Activated naive CD8-positive, alpha-beta T cell (primary cell): ENCODE data around the gene VGF.
"Not testable (repeated sequence)": the region's sequence is repeated elsewhere in the genome, so short reads cannot be mapped to it uniquely, and the experiment has no call there.

Experiments used
- H3K27ac Mint-ChIP-seq: one replicate; pipeline ENCODE4 v1.8.0; 2021; ENCODE audit warnings: mixed read lengths
- H3K27me3 Mint-ChIP-seq: one replicate; pipeline ENCODE4 v1.8.0; 2021; ENCODE audit warnings: mixed read lengths
- H3K36me3 Mint-ChIP-seq: one replicate; pipeline ENCODE4 v1.8.0; 2021; ENCODE audit warnings: mixed read lengths
- H3K4me1 Mint-ChIP-seq: one replicate; pipeline ENCODE4 v1.8.0; 2021; ENCODE audit warnings: low read depth, mixed read lengths
- H3K4me3 Mint-ChIP-seq: one replicate; pipeline ENCODE4 v1.8.0; 2021; ENCODE audit warnings: mild to moderate bottlenecking, mixed read lengths
- H3K9me3 Mint-ChIP-seq: one replicate; pipeline ENCODE4 v1.8.0; 2021; ENCODE audit warnings: low read depth, mixed read lengths

The VGF gene

GRCh38 chr7:101140746-101141382 is 24.5 kb downstream of the VGF start:
- Mint-ChIP-seq H3K4me1 (peaks cover 51% of the 10 kb centered on the region), H3K27ac (peak overlapping the region; percentile 66), H3K9me3 (no peaks in the 10 kb centered on the region), H3K36me3 (no peaks in the 10 kb centered on the region), H3K27me3 (peaks cover 8% of the 10 kb centered on the region), H3K4me3 (peak overlapping the region; percentile 38)

GRCh38 chr7:101140339-101140699 is 25.1 kb downstream of the VGF start:
- no peaks in the 10 kb centered on the region for H3K36me3 Mint-ChIP-seq
- peaks cover 51% of the 10 kb centered on the region for H3K4me1 Mint-ChIP-seq
- no peaks in the 10 kb centered on the region for H3K9me3 Mint-ChIP-seq
- peaks cover 8% of the 10 kb centered on the region for H3K27me3 Mint-ChIP-seq
- H3K4me3 Mint-ChIP-seq: no peak overlapping the region
- no peak overlapping the region for H3K27ac Mint-ChIP-seq

- peak overlapping the region; percentile 69 for H3K4me3 Mint-ChIP-seq
- H3K27me3 Mint-ChIP-seq: peaks cover 2% of the 10 kb centered on the region
- H3K4me1 Mint-ChIP-seq: peaks cover 54% of the 10 kb centered on the region
- no peaks in the 10 kb centered on the region for H3K36me3 Mint-ChIP-seq
- H3K9me3 Mint-ChIP-seq: no peaks in the 10 kb centered on the region
- peak overlapping the region; percentile 90 for H3K27ac Mint-ChIP-seq
Observed at GRCh38 chr7:101138213-101138870, 27.0 kb downstream of the VGF start.

GRCh38 chr7:101137651-101138212 is 27.6 kb downstream of the VGF start:
- no peaks in the 10 kb centered on the region for H3K36me3 Mint-ChIP-seq
- H3K27ac Mint-ChIP-seq: peak overlapping the region; percentile 90
- H3K27me3 Mint-ChIP-seq: peaks cover 4% of the 10 kb centered on the region
- no peaks in the 10 kb centered on the region for H3K9me3 Mint-ChIP-seq
- peaks cover 54% of the 10 kb centered on the region for H3K4me1 Mint-ChIP-seq
- peak overlapping the region; percentile 69 for H3K4me3 Mint-ChIP-seq

- no peaks in the 10 kb centered on the region for H3K36me3 Mint-ChIP-seq
- peaks cover 34% of the 10 kb centered on the region for H3K4me1 Mint-ChIP-seq
- H3K27ac Mint-ChIP-seq: no peak overlapping the region
- peaks cover 6% of the 10 kb centered on the region for H3K27me3 Mint-ChIP-seq
- peak overlapping the region; percentile 50 for H3K4me3 Mint-ChIP-seq
- H3K9me3 Mint-ChIP-seq: no peaks in the 10 kb centered on the region
Observed at GRCh38 chr7:101134399-101134980, 30.9 kb downstream of the VGF start.

GRCh38 chr7:101133621-101134398 is 31.6 kb downstream of the VGF start:
- Mint-ChIP-seq H3K9me3 (no peaks in the 10 kb centered on the region), H3K27ac (no peak overlapping the region), H3K4me3 (no peak overlapping the region), H3K27me3 (peaks cover 6% of the 10 kb centered on the region), H3K4me1 (peaks cover 32% of the 10 kb centered on the region), H3K36me3 (no peaks in the 10 kb centered on the region)

GRCh38 chr7:101132626-101133600 is 32.5 kb downstream of the VGF start:
- H3K4me3 Mint-ChIP-seq, H3K9me3 Mint-ChIP-seq, H3K27me3 Mint-ChIP-seq, H3K27ac Mint-ChIP-seq, H3K36me3 Mint-ChIP-seq: not testable (repeated sequence)
- H3K4me1 Mint-ChIP-seq: peaks cover 25% of the 10 kb centered on the region

GRCh38 chr7:101129603-101130117 is 35.7 kb downstream of the VGF start:
- H3K27me3 Mint-ChIP-seq: peaks cover 17% of the 10 kb centered on the region
- H3K36me3 Mint-ChIP-seq: no peaks in the 10 kb centered on the region
- H3K9me3 Mint-ChIP-seq: no peaks in the 10 kb centered on the region
- peaks cover 30% of the 10 kb centered on the region for H3K4me1 Mint-ChIP-seq
- H3K4me3 Mint-ChIP-seq: no peak overlapping the region
- no peak overlapping the region for H3K27ac Mint-ChIP-seq

- Mint-ChIP-seq H3K4me1 (peaks cover 27% of the 10 kb centered on the region), H3K9me3 (no peaks in the 10 kb centered on the region), H3K27me3 (peaks cover 18% of the 10 kb centered on the region), H3K27ac (no peak overlapping the region), H3K36me3 (no peaks in the 10 kb centered on the region), H3K4me3 (no peak overlapping the region)
Observed at GRCh38 chr7:101128040-101128834, 37.1 kb downstream of the VGF start.

GRCh38 chr7:101127460-101128039 is 37.8 kb downstream of the VGF start:
- Mint-ChIP-seq H3K27me3 (peaks cover 23% of the 10 kb centered on the region), H3K36me3 (no peaks in the 10 kb centered on the region), H3K9me3 (no peaks in the 10 kb centered on the region), H3K4me3 (no peak overlapping the region), H3K27ac (no peak overlapping the region), H3K4me1 (peaks cover 28% of the 10 kb centered on the region)

GRCh38 chr7:101126651-101127459 is 38.5 kb downstream of the VGF start, which contains the start of gene SERPINE1:
Gene SERPINE1 (plus strand): TSS chr7:101127104. CDS start chr7:101128394, 1,290 bp downstream.
- H3K4me1 Mint-ChIP-seq: peaks cover 30% of the 10 kb centered on the region
- no peak within 1 kb of the TSS for H3K27ac Mint-ChIP-seq
- no peaks in the 10 kb centered on the region for H3K9me3 Mint-ChIP-seq
- H3K36me3 Mint-ChIP-seq: no peaks in the 10 kb centered on the region
- H3K27me3 Mint-ChIP-seq: peaks cover 24% of the 10 kb centered on the region
- peak within 1 kb of the TSS; percentile 61 for H3K4me3 Mint-ChIP-seq

- Mint-ChIP-seq H3K4me1 (peaks cover 32% of the 10 kb centered on the region), H3K9me3 (no peaks in the 10 kb centered on the region), H3K27me3 (peaks cover 22% of the 10 kb centered on the region), H3K27ac (no peak overlapping the region), H3K36me3 (no peaks in the 10 kb centered on the region), H3K4me3 (no peak overlapping the region)
Observed at GRCh38 chr7:101125989-101126650, 39.2 kb downstream of the VGF start.
